ENCODE data around the gene MLIP.
"Not testable (repeated sequence)": the region's sequence is repeated elsewhere in the genome, so short reads cannot be mapped to it uniquely, and the experiment has no call there.

Gene MLIP, protein sequence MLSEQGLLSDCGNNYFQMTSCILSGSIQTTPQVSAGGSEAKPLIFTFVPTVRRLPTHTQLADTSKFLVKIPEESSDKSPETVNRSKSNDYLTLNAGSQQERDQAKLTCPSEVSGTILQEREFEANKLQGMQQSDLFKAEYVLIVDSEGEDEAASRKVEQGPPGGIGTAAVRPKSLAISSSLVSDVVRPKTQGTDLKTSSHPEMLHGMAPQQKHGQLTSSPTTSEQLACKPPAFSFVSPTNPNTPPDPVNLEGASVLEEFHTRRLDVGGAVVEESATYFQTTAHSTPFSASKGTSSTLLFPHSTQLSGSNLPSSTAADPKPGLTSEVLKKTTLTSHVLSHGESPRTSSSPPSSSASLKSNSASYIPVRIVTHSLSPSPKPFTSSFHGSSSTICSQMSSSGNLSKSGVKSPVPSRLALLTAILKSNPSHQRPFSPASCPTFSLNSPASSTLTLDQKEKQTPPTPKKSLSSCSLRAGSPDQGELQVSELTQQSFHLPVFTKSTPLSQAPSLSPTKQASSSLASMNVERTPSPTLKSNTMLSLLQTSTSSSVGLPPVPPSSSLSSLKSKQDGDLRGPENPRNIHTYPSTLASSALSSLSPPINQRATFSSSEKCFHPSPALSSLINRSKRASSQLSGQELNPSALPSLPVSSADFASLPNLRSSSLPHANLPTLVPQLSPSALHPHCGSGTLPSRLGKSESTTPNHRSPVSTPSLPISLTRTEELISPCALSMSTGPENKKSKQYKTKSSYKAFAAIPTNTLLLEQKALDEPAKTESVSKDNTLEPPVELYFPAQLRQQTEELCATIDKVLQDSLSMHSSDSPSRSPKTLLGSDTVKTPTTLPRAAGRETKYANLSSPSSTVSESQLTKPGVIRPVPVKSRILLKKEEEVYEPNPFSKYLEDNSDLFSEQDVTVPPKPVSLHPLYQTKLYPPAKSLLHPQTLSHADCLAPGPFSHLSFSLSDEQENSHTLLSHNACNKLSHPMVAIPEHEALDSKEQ

DNA sequence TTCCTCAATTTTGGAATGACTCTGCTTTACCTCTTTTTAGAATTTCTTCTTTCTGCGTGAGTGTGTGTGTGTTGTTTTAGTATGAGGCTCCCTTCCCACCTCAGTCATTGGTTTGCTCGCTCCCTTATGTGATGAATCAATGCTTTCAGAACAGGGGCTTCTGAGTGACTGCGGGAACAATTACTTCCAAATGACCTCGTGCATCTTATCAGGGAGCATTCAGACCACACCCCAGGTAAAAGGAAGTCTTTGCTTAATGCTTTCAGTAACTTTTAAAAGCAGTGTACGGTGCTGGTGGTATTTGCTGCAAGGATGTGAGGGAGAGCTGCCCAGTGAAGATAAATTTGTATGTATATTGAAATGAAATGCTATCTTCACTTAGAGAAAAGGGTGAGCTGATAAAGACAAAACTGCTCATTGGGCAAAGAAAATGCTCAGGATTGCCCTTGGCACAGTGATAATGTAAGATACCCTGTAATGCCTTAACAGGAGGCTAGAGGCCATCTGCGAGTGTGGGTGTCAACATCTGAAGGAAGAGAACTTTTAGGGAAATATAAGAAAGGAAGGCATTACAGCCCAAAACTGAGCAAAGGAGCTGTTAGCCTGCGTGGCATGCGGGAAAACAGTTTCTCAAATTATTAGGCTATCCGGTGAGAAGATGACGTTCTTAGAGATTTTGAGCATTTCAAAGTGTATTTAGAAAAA lies at the start of gene MLIP:
TSS of gene MLIP (plus strand) at position 103 of the 705 bp plus-strand sequence. CDS start at position 140, 37 bp downstream.
- no peak for DNase-seq

DNA sequence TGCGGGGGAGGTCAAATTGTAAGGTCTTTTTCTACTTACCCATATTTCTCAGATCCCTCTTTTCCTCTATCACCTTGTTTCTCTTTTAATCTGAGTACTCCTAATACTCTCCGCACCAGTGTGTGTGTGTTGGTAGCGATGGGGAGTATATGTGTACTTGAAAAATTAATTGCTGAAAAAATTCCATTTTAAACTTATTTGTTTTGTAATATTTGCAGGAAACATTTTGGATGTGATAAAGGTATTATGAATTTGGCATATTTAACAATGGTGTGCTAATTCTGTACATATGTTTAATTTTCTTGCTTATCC lies 48.1 kb upstream of the MLIP start:
- no peak for DNase-seq

DNA sequence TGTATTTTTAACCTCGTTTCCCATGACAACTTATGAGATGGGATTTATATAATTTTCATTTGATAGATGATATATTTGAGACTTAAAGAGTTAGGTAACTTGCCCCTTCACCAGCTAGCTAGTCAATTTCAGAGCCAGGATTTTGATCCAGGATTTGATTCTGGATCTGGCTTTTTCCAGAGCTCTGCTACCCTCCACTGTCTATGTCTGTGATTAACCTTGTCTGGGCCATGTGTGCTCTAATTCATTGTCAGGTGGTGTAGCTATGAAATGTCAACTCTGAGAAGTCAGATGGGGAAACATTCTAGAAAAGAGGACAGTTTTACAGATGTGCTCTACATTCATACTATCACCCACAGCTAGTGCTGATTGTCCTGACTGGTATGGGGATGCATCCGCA lies 42.5 kb upstream of the MLIP start:
- no peak for DNase-seq

GRCh38 chr6:54070025-54070424 lies 41.2 kb upstream of the MLIP start:
- no peak for DNase-seq

DNA sequence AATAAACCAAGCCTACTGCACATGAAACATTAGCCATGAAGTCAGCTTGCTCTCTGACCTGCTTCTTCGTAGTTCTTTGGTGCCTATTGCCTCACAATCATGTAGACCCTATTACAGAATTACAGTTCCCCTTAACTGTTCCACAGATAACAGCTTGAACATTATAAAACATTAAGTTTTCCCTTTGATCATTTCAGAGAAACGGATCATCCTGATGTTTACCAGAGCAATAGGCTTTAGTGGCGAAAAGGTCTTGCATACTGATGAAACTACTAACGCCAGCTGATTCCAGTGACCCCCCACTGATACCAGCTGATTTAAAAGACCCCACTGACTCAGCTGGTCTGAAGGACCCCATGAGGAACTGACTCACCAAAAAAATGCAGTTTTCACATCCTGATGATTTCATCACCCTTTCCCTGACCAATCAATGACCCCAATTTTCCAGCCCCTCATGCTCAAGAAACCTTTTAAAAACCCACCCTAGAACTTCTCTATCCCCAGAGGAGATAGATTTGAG lies 39.4 kb upstream of the MLIP start:
- no peak for DNase-seq

DNA sequence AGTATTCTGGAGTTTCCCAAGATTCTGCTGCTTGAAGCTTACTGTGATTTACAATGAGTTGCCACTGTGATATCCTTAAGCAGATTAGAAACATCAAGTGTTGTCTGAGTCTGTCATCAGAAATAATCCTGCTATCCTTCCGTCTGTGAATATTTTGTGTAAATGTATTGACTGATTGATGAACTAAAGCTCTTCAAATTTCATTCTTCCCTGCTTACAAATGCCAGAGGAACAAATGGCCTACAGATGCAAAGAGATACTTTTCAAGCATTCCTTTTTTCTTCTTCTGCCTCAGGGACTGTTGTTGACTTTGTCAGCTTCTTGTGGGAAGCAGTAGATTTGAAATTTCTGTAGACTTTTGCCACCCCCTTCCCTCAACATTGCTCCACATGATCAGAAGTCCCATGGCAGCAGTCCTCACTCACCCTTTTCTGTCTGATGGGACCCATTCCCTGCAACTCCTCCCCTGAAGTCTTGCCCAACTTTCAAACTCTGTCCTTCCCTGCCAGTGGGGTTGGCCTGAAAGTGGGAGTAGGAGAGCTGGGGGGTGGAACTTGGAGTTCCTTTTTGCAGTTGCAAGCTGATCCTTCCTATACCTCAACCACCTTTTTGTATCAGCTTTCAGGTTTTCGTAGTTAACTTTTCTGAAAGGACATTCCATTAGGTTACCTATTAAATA lies 38.5 kb upstream of the MLIP start:
- peak; percentile 75 for DNase-seq

GRCh38 chr6:54073487-54073886 lies 37.8 kb upstream of the MLIP start:
- no peak for DNase-seq

DNA sequence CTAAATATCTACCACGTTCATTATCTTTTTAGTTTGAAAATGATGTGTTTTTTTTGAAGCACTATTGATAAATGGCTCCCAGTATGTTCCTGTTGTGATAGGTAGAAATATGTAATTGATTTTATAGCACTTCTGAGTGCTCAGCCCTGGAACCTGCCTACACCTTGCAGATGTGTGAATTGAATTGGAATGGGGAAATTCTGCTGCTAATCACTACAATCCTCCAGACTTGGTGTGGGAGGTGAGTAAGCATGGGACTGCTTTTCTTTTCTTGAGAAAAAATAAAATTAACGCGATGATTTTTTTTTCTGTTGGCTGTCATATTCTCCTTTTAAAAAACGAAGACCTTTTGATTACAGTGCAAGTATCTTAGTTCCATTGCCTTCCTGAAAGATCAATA lies 37.1 kb upstream of the MLIP start:
- no peak for DNase-seq

- no peak for DNase-seq
Measured at GRCh38 chr6:54074578-54075195, 36.6 kb upstream of the MLIP start.

GRCh38 chr6:54076159-54076789 lies 35.0 kb upstream of the MLIP start:
- DNase-seq: no peak

DNA sequence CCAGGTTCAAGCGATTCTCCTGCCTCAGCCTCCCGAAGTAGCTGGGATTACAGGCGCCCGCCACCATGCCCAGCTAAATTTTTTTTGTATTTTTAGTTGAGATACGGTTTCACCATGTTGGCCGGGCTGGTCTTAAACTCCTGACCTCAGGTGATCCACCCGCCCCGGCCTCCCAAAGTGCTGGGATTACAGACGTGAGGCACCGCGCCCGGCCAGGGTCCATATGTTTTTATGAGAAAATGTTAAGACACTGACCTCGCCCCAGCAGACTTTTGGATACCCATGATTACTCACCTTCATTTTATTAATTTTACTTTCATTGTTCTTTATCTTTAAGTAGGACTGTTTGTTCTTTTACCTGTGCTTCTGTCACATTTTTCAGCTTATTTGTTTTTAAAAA lies 29.7 kb upstream of the MLIP start:
- not testable (repeated sequence) for DNase-seq

DNA sequence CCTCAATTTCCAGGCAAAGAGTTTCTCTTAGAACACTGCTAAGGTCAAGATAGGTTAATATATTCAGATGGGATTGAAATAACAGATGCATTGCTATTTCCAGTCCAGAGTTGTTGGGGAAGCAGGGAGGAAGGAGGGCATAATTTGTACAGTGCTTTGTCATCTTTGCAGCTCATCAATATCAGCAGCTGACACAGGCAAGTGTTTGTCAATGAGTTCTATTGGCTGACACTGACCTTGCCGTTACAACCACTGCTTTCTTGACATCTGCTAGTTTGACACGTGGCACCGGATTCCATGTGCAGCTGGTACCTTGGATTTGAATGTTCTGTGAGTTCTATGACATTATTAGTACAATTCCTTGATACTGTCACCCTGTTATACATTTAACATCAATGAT lies 28.0 kb upstream of the MLIP start:
- DNase-seq: peak; percentile 75

DNA sequence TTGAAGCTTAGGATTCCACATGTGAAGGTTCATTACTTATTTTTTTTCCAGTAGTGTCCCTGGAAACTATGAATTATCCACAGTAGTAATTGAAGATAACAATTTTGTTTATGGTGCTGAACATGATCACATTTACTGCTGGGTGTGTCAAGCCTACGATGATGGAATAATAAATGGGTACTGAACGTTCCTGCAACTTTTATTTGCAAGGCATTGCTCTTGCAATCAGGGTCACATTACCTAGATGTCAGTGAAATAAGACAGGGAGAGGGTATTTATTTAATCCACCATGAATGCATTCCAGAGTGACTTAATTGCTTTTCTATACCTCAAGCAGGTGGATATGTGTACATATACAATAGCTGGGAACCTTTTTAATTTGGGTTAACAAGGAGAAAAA lies 27.0 kb upstream of the MLIP start:
- DNase-seq: no peak

- no peak for DNase-seq
Measured at GRCh38 chr6:54085047-54085446, 26.2 kb upstream of the MLIP start.

DNA sequence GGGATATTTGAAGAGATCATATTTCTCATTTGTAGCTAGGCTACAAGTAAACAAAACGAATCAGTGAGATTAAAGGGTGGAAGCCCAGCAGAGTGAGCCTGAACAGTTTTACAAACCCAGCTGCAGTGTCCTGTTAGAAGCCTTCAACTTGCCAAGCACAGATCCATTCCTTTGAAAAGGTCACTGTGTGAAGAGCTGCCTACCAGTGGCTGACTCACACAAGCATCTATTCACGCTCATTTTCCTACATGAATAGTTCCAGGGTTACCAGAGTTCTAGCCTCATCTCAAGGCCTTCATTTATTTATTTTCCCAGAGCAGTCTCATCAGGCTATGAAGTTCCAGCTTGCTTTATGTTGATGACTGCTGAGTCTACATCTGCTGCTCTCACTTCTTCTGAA lies 25.7 kb upstream of the MLIP start:
- DNase-seq: no peak

DNA sequence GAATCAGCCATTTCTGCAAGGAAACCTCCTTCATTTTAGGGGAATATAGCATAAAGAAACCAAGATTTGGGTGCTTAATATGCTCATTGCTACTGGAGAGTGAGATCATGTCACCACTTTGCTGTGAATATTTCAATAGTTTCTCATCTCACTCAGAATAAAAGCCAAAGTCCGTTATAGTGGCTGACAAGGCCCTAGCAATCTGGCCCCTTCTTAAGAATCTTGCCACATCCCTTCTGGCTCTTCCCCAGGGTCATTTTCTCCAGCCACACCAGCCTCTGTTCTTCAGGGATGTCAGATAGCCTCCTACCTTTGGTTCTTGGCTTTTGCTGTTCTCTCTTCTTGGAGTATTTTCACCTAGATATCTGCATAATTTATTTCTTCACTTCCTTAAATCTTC lies 24.8 kb upstream of the MLIP start:
- no peak for DNase-seq

DNA sequence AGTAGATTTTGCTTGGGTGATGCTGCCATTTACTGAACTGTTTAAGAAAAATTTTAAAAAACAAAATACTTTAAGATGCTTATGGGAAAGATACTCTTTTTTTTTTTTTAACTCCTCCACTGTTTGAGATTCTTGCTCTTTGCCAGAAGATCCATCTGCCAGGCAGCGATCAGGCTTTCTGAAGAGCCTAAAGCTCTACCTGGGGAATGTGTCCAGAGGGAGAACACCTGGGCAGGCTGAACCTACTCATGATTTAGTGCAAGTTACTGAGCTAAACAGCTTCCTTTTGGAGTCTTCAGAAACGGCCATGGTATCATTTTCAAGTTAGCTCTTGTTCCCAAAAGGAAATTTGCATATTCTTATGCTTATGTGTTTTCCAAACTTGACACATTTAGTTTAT lies 23.5 kb upstream of the MLIP start:
- no peak for DNase-seq

- DNase-seq: peak; percentile 49
Measured at GRCh38 chr6:54093326-54093948, 17.8 kb upstream of the MLIP start.

DNA sequence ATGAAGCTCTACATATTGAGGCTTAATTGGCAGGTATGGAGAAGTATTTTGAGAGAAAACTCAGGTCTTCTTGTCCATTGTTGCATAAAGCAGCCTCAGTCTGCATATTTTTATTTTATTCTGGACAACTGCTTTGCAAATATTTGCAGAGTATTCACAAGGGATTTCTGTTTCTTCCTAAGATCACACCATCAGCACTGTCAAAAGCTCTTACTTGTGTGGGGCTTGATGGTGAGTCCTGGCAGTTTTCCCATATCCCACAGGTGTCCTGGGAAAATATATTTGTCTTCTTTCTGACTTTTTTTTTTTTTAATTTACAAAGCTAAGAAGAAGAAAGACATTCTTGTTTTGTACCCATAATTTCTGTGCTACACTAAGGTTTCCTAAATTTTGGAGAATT lies 16.9 kb upstream of the MLIP start:
- no peak for DNase-seq

- peak; percentile 58 for DNase-seq
Measured at GRCh38 chr6:54094786-54095185, 16.5 kb upstream of the MLIP start.

- DNase-seq: no peak
Measured at GRCh38 chr6:54095723-54096122, 15.5 kb upstream of the MLIP start.
